ENCODE measurements around the gene CYP2S1. TPM values are rescaled to one million over a fixed set of nuclear protein-coding genes. Genes with fewer than 3 reads are reported as not detected.

The CYP2S1 gene
- total RNA-seq, 1 donor: 3.0 TPM

DNA sequence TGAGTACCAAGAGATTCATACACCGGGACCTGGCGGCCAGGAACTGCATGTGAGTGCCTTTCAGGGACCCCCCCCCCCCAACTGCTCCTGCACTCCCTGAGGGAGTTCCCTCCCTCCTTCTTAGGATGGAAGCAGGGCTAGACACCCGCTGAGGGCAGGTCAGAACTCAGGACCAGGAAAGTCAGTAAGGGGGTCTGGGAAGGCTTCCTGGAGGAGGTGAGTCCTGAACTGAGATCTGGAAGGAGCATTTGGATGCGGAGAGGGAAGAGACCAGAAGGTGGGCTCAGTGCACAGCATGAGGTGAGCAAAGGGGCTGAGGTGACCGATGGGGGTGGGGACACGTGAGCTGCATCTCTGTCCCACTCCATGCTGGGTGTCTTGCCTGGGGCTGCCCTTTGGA lies 60.6 kb downstream of the CYP2S1 start:
- no peak for DNase-seq (ENCODE audit: low read depth in 2 of 3, low spot score in 2 of 3)

DNA sequence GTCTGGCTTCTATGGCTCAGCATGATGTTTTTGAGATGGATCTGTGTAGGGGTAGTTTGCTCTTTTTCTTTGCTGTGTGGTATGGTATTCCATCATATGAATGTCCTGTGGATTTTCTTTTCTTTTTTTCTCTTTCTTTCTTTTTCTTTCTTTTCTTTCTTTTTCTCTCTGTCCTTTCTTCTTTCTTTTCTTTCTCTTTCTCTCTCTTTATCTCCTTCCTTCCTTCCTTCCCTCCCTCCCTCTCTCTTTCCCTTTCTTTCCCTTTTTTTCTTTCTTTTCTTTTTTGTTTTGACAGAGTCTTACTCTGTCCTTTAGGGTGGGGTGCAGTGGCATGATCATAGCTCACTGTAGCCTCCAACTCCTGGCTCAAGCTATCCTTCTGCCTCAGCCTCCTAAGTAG lies 62.2 kb downstream of the CYP2S1 start:
- DNase-seq (ENCODE audit: low read depth in 2 of 3, low spot score in 2 of 3): no peak

Other genes starting within 250 kb of the CYP2S1 start
- gene CYP2B6, start 201.9 kb upstream of the CYP2S1 start, total RNA-seq: not detected
- not detected for gene CYP2A13, start 104.8 kb upstream of the CYP2S1 start, total RNA-seq
- gene CYP2F1, start 78.8 kb upstream of the CYP2S1 start, total RNA-seq: under 0.01 TPM
- gene AXL, start 26.0 kb downstream of the CYP2S1 start, total RNA-seq: 7.0 TPM
- 159 TPM for gene HNRNPUL1, start 71.2 kb downstream of the CYP2S1 start, total RNA-seq
- gene CCDC97, start 117.0 kb downstream of the CYP2S1 start, total RNA-seq: 29.1 TPM
- 76.2 TPM for gene TGFB1, start 160.7 kb downstream of the CYP2S1 start, total RNA-seq
- 26.4 TPM for gene B9D2, start 170.9 kb downstream of the CYP2S1 start, total RNA-seq
- gene TMEM91, start 183.3 kb downstream of the CYP2S1 start, total RNA-seq: 22.9 TPM
- gene EXOSC5, start 204.1 kb downstream of the CYP2S1 start, total RNA-seq: 36.4 TPM
- 139 TPM for gene BCKDHA, start 204.6 kb downstream of the CYP2S1 start, total RNA-seq
- 18.0 TPM for gene B3GNT8, start 234.2 kb downstream of the CYP2S1 start, total RNA-seq
- gene DMAC2, start 246.7 kb downstream of the CYP2S1 start, total RNA-seq: 70.0 TPM
- gene ERICH4, start 249.9 kb downstream of the CYP2S1 start, total RNA-seq: under 0.01 TPM

Data from hematopoietic multipotent progenitor cell (in vitro differentiated cells).